T-cell (primary cell): ENCODE data around the gene TJP1. TPM values are rescaled to one million over a fixed set of nuclear protein-coding genes. Genes with fewer than 3 reads are reported as not detected.
A peak's percentile ranks its signal among the peaks of the same experiment; 100 is the strongest.
"Not testable (repeated sequence)": the region's sequence is repeated elsewhere in the genome, so short reads cannot be mapped to it uniquely, and the experiment has no call there.

ENCODE experiments used
- ATAC-seq, 4 experiments: fragments of 200-7000 bp in 3 of 4; fragments of 150-1000 bp in 1 of 4; cut with Tn5 transposase; replicated peaks in 1 of 4; 1 replicate in 3 of 4; 2 replicates in 1 of 4; pipeline ENCODE4 v1.10.0; 2021; ENCODE audit warnings: moderate library complexity in 3 of 4, mild to moderate bottlenecking in 2 of 4, moderate number of reproducible peaks in 1 of 4
- CTCF ChIA-PET, 2 donors: fragments of 300-600 bp; sonication (Branson Sonifier 250); formaldehyde crosslinking; loops; one replicate each; lab custom pipeline; 2022; ENCODE audit warnings: antibody characterized with exemption in 2 of 2; lab: Charles Lee
- POLR2A ChIA-PET, 2 donors: fragments of 300-600 bp; sonication (Branson Sonifier 250); formaldehyde crosslinking; loops; one replicate each; lab custom pipeline; 2022; ENCODE audit warnings: antibody characterized with exemption in 2 of 2; lab: Charles Lee
- DNase-seq, 35 experiments: peaks; one replicate each; pipeline versions ENCODE4 v3.0.0 to v3.0.0-alpha.2; 2013 to 2023
- H3K27ac ChIP-seq: one replicate; pipeline ENCODE4 v1.5.1; 2013; ENCODE audit warnings: low read length
- H3K27me3 ChIP-seq, 2 experiments: replicated peaks in 1 of 2; 1 replicate in 1 of 2; 2 replicates in 1 of 2; pipeline versions ENCODE4 v1.6.1 to v1.7.0; 2013; ENCODE audit warnings: low read length in 1 of 2, mixed read lengths in 1 of 2; ENCODE audit not compliant: control insufficient read depth in 2 of 2, insufficient read depth in 2 of 2; ENCODE audit errors: extremely low read depth in 1 of 2
- H3K36me3 ChIP-seq, 2 donors: 1 replicate in 1 of 2; 2 replicates in 1 of 2; pipeline versions ENCODE4 v1.6.1 to v1.7.0; 2013; ENCODE audit warnings: low read length in 1 of 2; ENCODE audit not compliant: control insufficient read depth in 2 of 2, insufficient read depth in 1 of 2; ENCODE audit errors: extremely low read depth in 1 of 2
- H3K4me1 ChIP-seq, 2 experiments: 1 replicate in 1 of 2; 2 replicates in 1 of 2; pipeline versions ENCODE4 v1.6.1 to v1.7.0; 2013; ENCODE audit warnings: low read length in 2 of 2, mixed read lengths in 1 of 2; ENCODE audit not compliant: insufficient read depth in 2 of 2, control insufficient read depth in 1 of 2; ENCODE audit errors: extremely low read depth in 1 of 2
- H3K4me3 ChIP-seq, 2 donors: 1 replicate in 1 of 2; 2 replicates in 1 of 2; pipeline versions ENCODE4 v1.5.1 to v1.7.0; 2013; ENCODE audit warnings: mild to moderate bottlenecking in 2 of 2, low read length in 1 of 2, moderate library complexity in 1 of 2; ENCODE audit not compliant: control insufficient read depth in 1 of 2; ENCODE audit errors: extremely low read depth in 1 of 2
- H3K9me3 ChIP-seq: 2 replicates; pipeline ENCODE4 v1.7.0; 2013
- H3K27ac Mint-ChIP-seq, 2 donors: one replicate each; pipeline ENCODE4 v1.8.0; 2020 to 2021; ENCODE audit warnings: mild to moderate bottlenecking in 2 of 2, mixed read lengths in 2 of 2
- H3K27me3 Mint-ChIP-seq, 2 donors: one replicate each; pipeline ENCODE4 v1.8.0; 2021 to 2022; ENCODE audit warnings: mixed read lengths in 2 of 2
- H3K36me3 Mint-ChIP-seq: one replicate; pipeline ENCODE4 v1.8.0; 2021; ENCODE audit warnings: mixed read lengths
- H3K4me1 Mint-ChIP-seq, 3 donors: one replicate each; pipeline ENCODE4 v1.8.0; 2020 to 2022; ENCODE audit warnings: mixed read lengths in 3 of 3, mild to moderate bottlenecking in 1 of 3
- H3K4me3 Mint-ChIP-seq, 3 donors: one replicate each; pipeline ENCODE4 v1.8.0; 2020 to 2022; ENCODE audit warnings: mild to moderate bottlenecking in 3 of 3, mixed read lengths in 3 of 3, moderate library complexity in 3 of 3
- H3K9me3 Mint-ChIP-seq, 3 donors: one replicate each; pipeline ENCODE4 v1.8.0; 2020 to 2022; ENCODE audit warnings: mixed read lengths in 3 of 3
- WGBS: methylation state at CpG from one replicate; pipeline ENCODE4 v1.1.5; 2013; ENCODE audit warnings: missing lambda C conversion rate; ENCODE audit not compliant: insufficient coverage; 5-methylcytosine and 5-hydroxymethylcytosine counted together
- total RNA-seq, 35 experiments: library from RNA in 6 of 35; stranded (reverse) in 6 of 35; fragments of 120-200 nt in 1 of 35; gene quantifications; one replicate each; pipeline versions ENCODE4 v1.2.1 to v1.2.4 and lab custom pipeline; 2013 to 2026

The TJP1 gene
- total RNA-seq, 5 donors from 2014 or later (not counting 1 experiment from before 2014, with no cell fraction given), result 0.41 to 0.73 (median 0.53) TPM; not detected in 2

DNA sequence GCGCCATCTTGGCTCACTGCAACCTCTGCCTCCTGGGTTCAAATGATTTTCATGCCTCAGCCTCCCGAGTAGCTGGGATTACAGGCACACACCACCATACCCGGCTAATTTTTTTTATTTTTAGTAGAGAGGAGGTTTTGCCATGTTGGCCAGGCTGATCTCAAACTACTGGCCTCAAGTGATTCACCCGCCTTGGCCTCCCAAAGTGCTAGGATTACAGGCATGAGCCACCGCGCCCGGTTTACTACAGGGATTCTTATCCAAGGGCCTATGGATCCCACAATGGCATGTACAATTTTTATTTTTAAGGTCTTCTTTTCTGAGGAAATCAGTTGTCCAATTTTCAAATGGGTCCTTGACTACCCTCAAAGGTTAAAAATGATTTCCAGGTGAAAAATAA lies 150.2 kb downstream of the TJP1 start:
- H3K4me3 Mint-ChIP-seq, H3K4me1 Mint-ChIP-seq, H3K27ac Mint-ChIP-seq, H3K4me3 ChIP-seq, H3K9me3 ChIP-seq, H3K9me3 Mint-ChIP-seq, H3K36me3 ChIP-seq, CTCF ChIA-PET, ATAC-seq, H3K36me3 Mint-ChIP-seq, POLR2A ChIA-PET, DNase-seq, H3K27ac ChIP-seq, H3K4me1 ChIP-seq: not testable (repeated sequence)
- peaks cover 0 to 18% of the 10 kb centered on the region in 2 experiments for H3K27me3 ChIP-seq
- WGBS, result 96% methylated on average over 4 of the region's 7 CpGs
- H3K27me3 Mint-ChIP-seq, result peaks cover 29 to 32% of the 10 kb centered on the region in 2 donors

DNA sequence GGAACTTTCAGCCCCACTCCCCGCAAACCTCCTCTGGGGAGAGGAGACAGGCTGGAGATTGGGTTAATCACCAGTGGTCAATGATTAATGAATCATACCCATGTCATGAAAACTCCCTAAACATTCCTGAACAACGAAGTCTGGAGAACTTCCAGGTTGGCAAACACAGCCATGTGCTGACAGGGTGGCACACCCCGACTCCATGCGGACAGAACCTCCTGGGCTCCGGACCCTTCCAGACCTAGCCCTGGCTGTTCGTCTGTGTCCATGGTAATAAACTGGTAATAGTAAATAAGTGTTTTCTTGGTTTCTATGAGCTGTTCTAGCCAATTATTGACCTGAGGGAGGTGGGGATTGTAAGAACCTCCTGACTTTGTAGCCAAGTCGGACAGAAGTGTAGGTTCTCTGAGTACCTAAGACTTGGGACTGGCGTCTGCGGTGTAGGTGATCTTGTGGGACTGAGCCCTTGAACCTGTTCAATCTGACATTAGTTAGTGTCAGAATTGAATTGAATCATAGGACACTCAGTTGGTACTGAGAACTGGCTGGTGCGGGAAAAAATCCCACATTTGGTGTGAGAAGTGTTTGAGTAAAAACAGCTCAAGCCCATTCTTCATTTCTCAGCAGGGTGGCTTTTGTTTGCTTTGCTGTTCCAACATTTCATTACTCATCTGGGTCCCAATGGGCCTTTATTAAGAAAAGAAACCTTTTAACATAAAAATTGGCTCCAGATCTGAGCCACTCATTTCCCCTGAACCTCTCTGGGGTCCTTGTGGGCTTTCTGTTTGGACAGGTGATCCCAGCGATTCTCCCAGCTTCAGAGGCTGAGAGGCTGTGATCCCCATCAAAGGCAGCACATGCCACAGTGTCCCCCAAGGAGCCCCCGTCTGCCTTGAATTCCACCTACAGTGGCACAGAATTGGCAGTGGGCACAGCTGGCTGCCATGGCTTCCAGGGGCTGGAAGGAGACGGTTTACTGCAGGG lies 151.0 kb downstream of the TJP1 start:
- H3K36me3 Mint-ChIP-seq, result no peaks in the 10 kb centered on the region
- peaks cover 0 to 18% of the 10 kb centered on the region in 2 experiments for H3K27me3 ChIP-seq
- DNase-seq (no peak), ATAC-seq (no peak)
- H3K4me3 Mint-ChIP-seq, result no peak overlapping the region
- no peaks in the 10 kb centered on the region for H3K4me1 ChIP-seq
- H3K36me3 ChIP-seq, result no peaks in the 10 kb centered on the region
- no peak overlapping the region for H3K27ac Mint-ChIP-seq
- no peaks in the 10 kb centered on the region for H3K4me1 Mint-ChIP-seq
- WGBS, result 81% methylated on average over 11 of the region's 13 CpGs
- H3K27ac ChIP-seq, result no peak overlapping the region
- ChIA-PET POLR2A (no interaction called here), CTCF (no interaction called here)
- no peaks in the 10 kb centered on the region for H3K9me3 Mint-ChIP-seq
- H3K4me3 ChIP-seq, result no peak overlapping the region
- no peaks in the 10 kb centered on the region for H3K9me3 ChIP-seq
- peaks cover 27 to 32% of the 10 kb centered on the region in 2 donors for H3K27me3 Mint-ChIP-seq

DNA sequence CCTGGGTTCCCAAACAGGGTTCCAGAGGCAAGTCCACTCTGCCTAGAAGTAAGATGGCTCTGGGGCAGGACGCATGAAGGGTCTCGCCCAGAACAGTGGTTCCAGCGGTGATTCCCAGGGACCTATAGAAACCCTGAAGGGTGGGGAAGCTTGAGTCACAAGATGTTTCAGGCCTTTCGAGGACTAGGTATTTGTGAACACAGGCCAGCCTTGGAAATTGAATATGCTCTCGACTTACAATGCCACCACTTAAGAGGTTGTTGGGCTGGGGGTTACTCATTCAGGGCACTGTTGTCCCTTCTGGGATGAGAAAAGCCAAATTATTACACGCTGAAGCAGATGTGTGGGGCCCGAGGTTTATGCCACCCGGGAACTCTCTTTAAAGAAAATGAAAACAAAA lies 152.0 kb downstream of the TJP1 start:
- no peaks in the 10 kb centered on the region for H3K9me3 Mint-ChIP-seq

DNA sequence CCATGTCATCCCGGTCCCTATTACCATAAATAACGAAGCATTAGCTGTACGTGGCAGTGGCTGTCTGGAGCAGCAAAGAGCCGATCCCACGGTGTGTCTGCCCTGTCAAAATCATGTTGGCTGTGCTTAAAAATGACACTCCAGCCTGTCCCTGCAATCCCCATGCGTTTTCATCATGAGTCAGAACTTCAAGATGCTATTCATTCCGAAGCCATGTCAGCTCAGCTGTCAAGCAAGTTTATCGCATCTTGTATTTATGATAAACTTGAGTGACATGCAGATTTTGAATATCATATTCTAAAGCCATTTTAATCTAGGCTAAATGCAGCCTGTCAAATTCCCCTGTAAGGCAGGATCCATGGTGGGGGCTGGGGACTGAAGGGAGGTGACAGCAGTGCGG lies 152.4 kb downstream of the TJP1 start:
- H3K4me1 Mint-ChIP-seq, result no peaks in the 10 kb centered on the region
- Histone ChIP-seq H3K27ac (no peak overlapping the region), H3K27me3 (peaks cover 0 to 7% of the 10 kb centered on the region in 2 experiments), H3K9me3 (no peaks in the 10 kb centered on the region), H3K4me3 (no peak overlapping the region), H3K36me3 (no peaks in the 10 kb centered on the region), H3K4me1 (no peaks in the 10 kb centered on the region)
- POLR2A ChIA-PET, result no interaction called here
- 85% methylated on average over 7 of the region's 9 CpGs for WGBS
- peaks cover 24 to 32% of the 10 kb centered on the region in 2 donors for H3K27me3 Mint-ChIP-seq
- H3K9me3 Mint-ChIP-seq, result no peaks in the 10 kb centered on the region
- DNase-seq (no peak), ATAC-seq (no peak)
- H3K4me3 Mint-ChIP-seq, result no peak overlapping the region
- H3K36me3 Mint-ChIP-seq, result no peaks in the 10 kb centered on the region
- no peak overlapping the region for H3K27ac Mint-ChIP-seq
- CTCF ChIA-PET, result no interaction called here

More for the DNA sequence above, 152.0 kb downstream of the TJP1 start:
- Histone ChIP-seq H3K27ac (no peak overlapping the region), H3K4me1 (no peaks in the 10 kb centered on the region), H3K27me3 (peaks cover 0 to 9% of the 10 kb centered on the region in 2 experiments), H3K9me3 (no peaks in the 10 kb centered on the region), H3K4me3 (no peak overlapping the region), H3K36me3 (no peaks in the 10 kb centered on the region)
- no peaks in the 10 kb centered on the region for H3K36me3 Mint-ChIP-seq
- no peaks in the 10 kb centered on the region for H3K4me1 Mint-ChIP-seq
- peaks cover 24 to 32% of the 10 kb centered on the region in 2 donors for H3K27me3 Mint-ChIP-seq
- CTCF ChIA-PET, result no interaction called here
- H3K4me3 Mint-ChIP-seq, result no peak overlapping the region
- DNase-seq (no peak), ATAC-seq (no peak)
- H3K27ac Mint-ChIP-seq, result no peak overlapping the region
- POLR2A ChIA-PET, result no interaction called here
- WGBS, result 92% methylated on average over 6 of the region's 8 CpGs

DNA sequence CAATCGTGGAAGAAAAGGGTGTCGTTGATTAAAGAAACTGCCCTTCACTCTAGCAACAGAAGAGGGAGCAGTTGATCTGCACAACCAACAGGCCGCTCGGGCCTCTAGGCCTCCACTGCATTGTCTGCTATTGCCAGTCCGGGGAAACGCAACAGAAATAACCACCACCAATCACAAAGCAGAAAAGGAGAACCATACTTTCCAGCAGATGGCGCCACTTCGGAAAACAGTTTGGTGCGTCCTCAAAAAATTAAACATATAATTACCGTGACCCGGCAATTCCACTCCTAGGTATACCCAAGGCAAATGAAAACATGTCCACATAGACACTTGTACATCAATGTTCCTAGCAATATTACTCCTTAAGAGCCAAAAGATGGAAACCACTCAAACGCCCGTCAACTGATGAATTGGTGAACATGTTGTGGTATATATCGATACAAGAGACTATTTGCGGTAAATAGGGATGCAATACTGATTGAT lies 154.1 kb downstream of the TJP1 start:
- no peaks in the 10 kb centered on the region for H3K36me3 Mint-ChIP-seq
- no peak overlapping the region for H3K27ac Mint-ChIP-seq
- H3K4me1 ChIP-seq, result no peaks in the 10 kb centered on the region
- no peak overlapping the region for H3K27ac ChIP-seq
- no peak overlapping the region for H3K4me3 ChIP-seq
- DNase-seq (peak in 1 of 35 experiments; percentile 6), ATAC-seq (no peak)
- no peaks in the 10 kb centered on the region for H3K9me3 Mint-ChIP-seq
- no peak overlapping the region for H3K4me3 Mint-ChIP-seq
- no peaks in the 10 kb centered on the region for H3K4me1 Mint-ChIP-seq
- H3K36me3 ChIP-seq, result no peaks in the 10 kb centered on the region
- 4% methylated on average over 3 of the region's 15 CpGs for WGBS
- peaks cover 14 to 21% of the 10 kb centered on the region in 2 donors for H3K27me3 Mint-ChIP-seq
- H3K27me3 ChIP-seq, result peaks cover 0 to 7% of the 10 kb centered on the region in 2 experiments
- no peaks in the 10 kb centered on the region for H3K9me3 ChIP-seq
- CTCF ChIA-PET, result no interaction called here
- POLR2A ChIA-PET, result no interaction called here

DNA sequence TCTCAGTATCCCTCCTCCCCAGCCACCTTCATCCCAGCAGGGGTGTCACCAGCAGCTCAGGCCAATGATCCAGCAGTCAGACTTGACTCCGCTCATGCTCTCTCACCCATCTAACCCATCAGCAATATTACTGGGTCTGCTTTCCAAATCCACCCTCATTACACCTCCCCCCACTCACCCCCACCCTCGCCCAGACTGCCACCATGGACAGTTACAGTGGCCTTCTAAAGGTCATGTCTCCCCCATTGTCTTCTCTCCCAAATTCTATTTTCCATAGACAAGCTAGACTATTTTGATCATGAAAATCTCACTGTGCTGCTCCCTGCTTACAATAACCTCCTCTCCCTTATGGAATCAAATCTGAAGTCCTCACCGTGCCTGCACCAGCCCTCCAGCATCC lies 156.0 kb downstream of the TJP1 start:
- no peaks in the 10 kb centered on the region for H3K36me3 Mint-ChIP-seq
- H3K9me3 Mint-ChIP-seq, result no peaks in the 10 kb centered on the region
- POLR2A ChIA-PET, result no interaction called here
- H3K27me3 ChIP-seq, result peaks cover 0 to 7% of the 10 kb centered on the region in 2 experiments
- H3K4me3 ChIP-seq, result no peak overlapping the region
- CTCF ChIA-PET, result interaction anchor here in 1 of 2 donors (0.7 kb wide), 1 partner anchor 108 kb away, joined by 5 read pairs; no protein-coding TSS in a partner anchor
- H3K27ac Mint-ChIP-seq, result no peak overlapping the region
- 71% methylated on average over 3 of the region's 3 CpGs for WGBS
- H3K4me1 ChIP-seq, result no peaks in the 10 kb centered on the region
- no peaks in the 10 kb centered on the region for H3K9me3 ChIP-seq
- no peak overlapping the region for H3K4me3 Mint-ChIP-seq
- peaks cover 10 to 14% of the 10 kb centered on the region in 2 donors for H3K27me3 Mint-ChIP-seq
- no peak for ATAC-seq
- no peaks in the 10 kb centered on the region for H3K36me3 ChIP-seq
- no peak for DNase-seq
- no peak overlapping the region for H3K27ac ChIP-seq
- H3K4me1 Mint-ChIP-seq, result no peaks in the 10 kb centered on the region
